IMR-90 (cell line): ENCODE measurements around the gene B4GALNT2. TPM values are rescaled to one million over a fixed set of nuclear protein-coding genes. Genes with fewer than 3 reads are reported as not detected.

Experiments used
- ATAC-seq: fragments of 200-7000 bp; cut with Tn5 transposase; 2 replicates; pipeline ENCODE4 v1.9.1; 2020; ENCODE audit warnings: low read depth, mild to moderate bottlenecking, moderate library complexity
- BruUV-seq: library from RNA; stranded (reverse); fragments of 400-500 nt; replicated peaks from 2 replicates; lab custom pipeline; 2021; lab: Mats Ljungman, UMichigan
- CTCF ChIA-PET: fragments of 300-600 bp; formaldehyde crosslinking; extraction: SDS; loops from one replicate; lab custom pipeline; 2021; ENCODE audit warnings: antibody characterized with exemption; lab: Yijun Ruan, JAX
- POLR2A ChIA-PET: fragments of 300-600 bp; sonication (Branson Sonifier 250); formaldehyde crosslinking; loops from one replicate; lab custom pipeline; 2022; ENCODE audit warnings: antibody characterized with exemption; ENCODE audit not compliant: unreplicated experiment; lab: Charles Lee
- DNase-seq: peaks from one replicate; pipeline ENCODE4 v3.0.0; 2013
- H2AFZ ChIP-seq: replicated peaks from 2 replicates; pipeline ENCODE3; 2013; ENCODE audit warnings: low read length, mild to moderate bottlenecking; ENCODE audit not compliant: poor library complexity
- H2AK5ac ChIP-seq: 2 replicates; pipeline ENCODE4 v1.6.1; 2013; ENCODE audit warnings: low read depth, low read length, inconsistent platforms
- H2AK9ac ChIP-seq: replicated peaks from 2 replicates; pipeline ENCODE3; 2013; ENCODE audit warnings: mild to moderate bottlenecking, low read depth, low read length, moderate library complexity; ENCODE audit not compliant: poor library complexity
- H2BK120ac ChIP-seq: 2 replicates; pipeline ENCODE4 v1.6.1; 2013; ENCODE audit warnings: low read depth, low read length, inconsistent platforms
- H2BK15ac ChIP-seq: 3 replicates; pipeline ENCODE4 v1.6.1; 2013; ENCODE audit warnings: low read depth, low read length, inconsistent platforms
- H2BK20ac ChIP-seq: 2 replicates; pipeline ENCODE4 v1.6.1; 2013; ENCODE audit warnings: low read depth, mild to moderate bottlenecking, inconsistent platforms, low read length, moderate library complexity
- H2BK5ac ChIP-seq: 2 replicates; pipeline ENCODE4 v1.6.1; 2013; ENCODE audit warnings: mild to moderate bottlenecking, low read depth, low read length, inconsistent platforms; ENCODE audit not compliant: poor library complexity, severe bottlenecking
- H3K14ac ChIP-seq: replicated peaks from 2 replicates; pipeline ENCODE4 v1.6.1; 2013; ENCODE audit warnings: low read depth, low read length, inconsistent platforms
- H3K18ac ChIP-seq: 2 replicates; pipeline ENCODE4 v1.6.1; 2013; ENCODE audit warnings: low read depth, low read length, control low read depth
- H3K23ac ChIP-seq: 2 replicates; pipeline ENCODE4 v1.6.1; 2013; ENCODE audit warnings: low read depth, low read length, inconsistent platforms
- H3K27ac ChIP-seq: 2 replicates; pipeline ENCODE4 v1.5.1; 2013; ENCODE audit warnings: mild to moderate bottlenecking, control low read depth, low read length; ENCODE audit not compliant: insufficient read depth
- H3K27me3 ChIP-seq: 2 replicates; pipeline ENCODE4 v1.6.1; 2013; ENCODE audit warnings: low read length; ENCODE audit not compliant: control insufficient read depth, insufficient read depth
- H3K36me3 ChIP-seq: 2 replicates; pipeline ENCODE4 v1.6.1; 2013; ENCODE audit warnings: low read length, mixed read lengths; ENCODE audit not compliant: control insufficient read depth, insufficient read depth
- H3K4ac ChIP-seq: 2 replicates; pipeline ENCODE4 v1.6.1; 2013; ENCODE audit warnings: low read depth, low read length, inconsistent platforms
- H3K4me1 ChIP-seq: 2 replicates; pipeline ENCODE4 v1.6.1; 2013; ENCODE audit warnings: low read length, mixed read lengths; ENCODE audit not compliant: control insufficient read depth, insufficient read depth
- H3K4me2 ChIP-seq: 2 replicates; pipeline ENCODE4 v1.6.1; 2013; ENCODE audit warnings: low read depth, mild to moderate bottlenecking, control low read depth, low read length, moderate library complexity
- H3K4me3 ChIP-seq: 2 replicates; pipeline ENCODE4 v1.5.1; 2013; ENCODE audit warnings: low read depth, mild to moderate bottlenecking, control low read depth, low read length, moderate library complexity; ENCODE audit not compliant: insufficient read depth
- H3K56ac ChIP-seq: 2 replicates; pipeline ENCODE4 v1.6.1; 2013; ENCODE audit warnings: low read length, inconsistent platforms; ENCODE audit not compliant: insufficient read depth; ENCODE audit errors: extremely low read depth
- H3K79me1 ChIP-seq, 2 experiments: 2 replicates each; pipeline ENCODE4 v1.6.1; 2013; ENCODE audit warnings: low read length in 2 of 2, inconsistent platforms in 1 of 2, low read depth in 1 of 2
- H3K9ac ChIP-seq: 2 replicates; pipeline ENCODE4 v1.6.1; 2013; ENCODE audit warnings: low read depth, low read length, control low read depth
- H3K9me1 ChIP-seq: 2 replicates; pipeline ENCODE4 v1.6.1; 2013; ENCODE audit warnings: low read length, inconsistent platforms; ENCODE audit not compliant: insufficient read depth
- H3K9me3 ChIP-seq: 2 replicates; pipeline ENCODE4 v1.6.1; 2013; ENCODE audit warnings: low read length; ENCODE audit not compliant: control insufficient read depth, insufficient read depth
- H4K20me1 ChIP-seq: 2 replicates; pipeline ENCODE4 v1.6.1; 2013; ENCODE audit warnings: low read length, inconsistent platforms; ENCODE audit not compliant: insufficient read depth
- H4K5ac ChIP-seq: 2 replicates; pipeline ENCODE4 v1.6.1; 2013; ENCODE audit warnings: mild to moderate bottlenecking, low read depth, low read length, control low read depth
- H4K8ac ChIP-seq, 2 experiments: 2 replicates each; pipeline ENCODE4 v1.6.1; 2013; ENCODE audit warnings: low read depth in 2 of 2, low read length in 2 of 2, control low read depth in 1 of 2, inconsistent platforms in 1 of 2
- H4K91ac ChIP-seq: 2 replicates; pipeline ENCODE4 v1.6.1; 2013; ENCODE audit warnings: low read depth, low read length, inconsistent platforms; ENCODE audit not compliant: insufficient read depth
- FOS ChIP-seq: fragments of 150-350 bp; IDR thresholded peaks from 2 replicates; pipeline ENCODE4 v1.6.1; 2016; ENCODE audit warnings: low read depth, low read length
- dilution Hi-C: fragments of 300-500 bp; cut with HindIII; formaldehyde crosslinking; loops from one replicate; pipeline ENCODE4 v1.14.3; 2018; ENCODE audit warnings: low sequenced_read_pairs; ENCODE audit not compliant: unreplicated experiment
- in situ Hi-C: fragments of 300-500 bp; cut with MboI; formaldehyde crosslinking; loops from 3 replicates; pipeline ENCODE4 v1.14.3; 2019; ENCODE audit warnings: low sequenced_read_pairs, inconsistent platforms, mixed read lengths
- intact Hi-C: fragments of 100-400 bp; cut with micrococcal nuclease; formaldehyde crosslinking; loops from 2 replicates; pipeline ENCODE4 v1.10.0; 2022
- polyA plus RNA-seq, 3 experiments: library from polyadenylated mRNA; depleted of rRNA; stranded (reverse); fragments of >200 nt; gene quantifications; 2 replicates each; pipeline ENCODE4 v1.2.3, GENCODE V29; 2012; ENCODE audit warnings: low replicate concordance in 1 of 3
- total RNA-seq: library from RNA; depleted of rRNA; stranded (reverse); fragments of >200 nt; gene quantifications from 2 replicates; pipeline ENCODE4 v1.2.3, GENCODE V29; 2012

The B4GALNT2 gene
- total and polyA plus RNA-seq, 2 of the 4 experiments (the other 2 are of a cell fraction), result not detected

GRCh38 chr17:49100601-49101000, 32.0 kb upstream of the B4GALNT2 start:
- H4K8ac ChIP-seq, result peak overlapping the region in 1 of 2 experiments; percentile 42; a peak in 1 of 4 replicates
- no peaks in the 10 kb centered on the region for H3K27me3 ChIP-seq
- no peak overlapping the region for H2AFZ ChIP-seq
- peaks cover 22% of the 10 kb centered on the region for H3K9me1 ChIP-seq
- no peak overlapping the region for H3K27ac ChIP-seq
- H3K14ac ChIP-seq, result no peak overlapping the region
- H4K5ac ChIP-seq, result no peak overlapping the region; the same call in 1 of the 2 replicates
- peak overlapping the region; percentile 12; the same call in 1 of the 2 replicates for H2BK120ac ChIP-seq
- peaks cover 17% of the 10 kb centered on the region for H3K4me1 ChIP-seq
- no peak overlapping the region for H2AK9ac ChIP-seq
- H3K4me3 ChIP-seq, result no peak overlapping the region
- POLR2A ChIA-PET, result interaction anchor here (0.6 kb wide), 1 partner anchor 43 kb away, joined by 3 read pairs; no protein-coding TSS in a partner anchor
- H3K36me3 ChIP-seq, result no peaks in the 10 kb centered on the region
- peak overlapping the region; percentile 42; the same call in 1 of the 2 replicates for H4K91ac ChIP-seq
- H3K56ac ChIP-seq, result no peak overlapping the region
- intact Hi-C loops (no loop called here), dilution Hi-C loops (no loop called here), in situ Hi-C loops (no loop called here)
- peaks cover 7% of the 10 kb centered on the region; the same call in 1 of the 2 replicates for H4K20me1 ChIP-seq
- H3K79me1 ChIP-seq, result no peaks in the 10 kb centered on the region; a peak in 1 of 4 replicates
- no peak for DNase-seq
- peak overlapping the region; percentile 53; the same call in 1 of the 2 replicates for H3K18ac ChIP-seq
- no peak overlapping the region for H3K23ac ChIP-seq
- no peak for ATAC-seq
- peak overlapping the region; percentile 53 for H2BK5ac ChIP-seq
- no peak overlapping the region for H2BK15ac ChIP-seq
- peak overlapping the region; percentile 73; the same call in 1 of the 2 replicates for H2AK5ac ChIP-seq
- CTCF ChIA-PET, result no interaction called here
- H3K9me3 ChIP-seq, result no peaks in the 10 kb centered on the region
- H3K9ac ChIP-seq, result no peak overlapping the region
- no TSS peak for BruUV-seq
- TF ChIP-seq FOS, result no peak
- no peak overlapping the region for H3K4me2 ChIP-seq
- H3K4ac ChIP-seq, result peak overlapping the region; percentile 66; the same call in 1 of the 2 replicates
- H2BK20ac ChIP-seq, result peak overlapping the region; percentile 39; the same call in 1 of the 2 replicates
